Stimulated activated CD8-positive, alpha-beta memory T cell treated with anti-CD3 and anti-CD28 coated beads, Interleukin-15, amount 100 ng/mL, for 24 hours (primary cell): ENCODE measurements around the gene OR8B8.
"Not testable (repeated sequence)": the region's sequence is repeated elsewhere in the genome, so short reads cannot be mapped to it uniquely, and the experiment has no call there.

Source experiments
- DNase-seq: peaks from one replicate; pipeline ENCODE4 v3.0.0-alpha.2; 2020; ENCODE audit warnings: low read depth

The OR8B8 gene

GRCh38 chr11:124445646-124446150 lies at the start of gene OR8B8:
Gene OR8B8, minus strand, starts transcription at chr11:124445696. Its CDS starts 4,611 bp downstream, at chr11:124441085.
- DNase-seq = no peak

GRCh38 chr11:124493016-124493655 lies 47.6 kb upstream of the OR8B8 start:
- DNase-seq = no peak

GRCh38 chr11:124483422-124483821 lies 37.9 kb upstream of the OR8B8 start:
- DNase-seq = no peak

- no peak for DNase-seq
Observed at GRCh38 chr11:124482362-124483147, 37.1 kb upstream of the OR8B8 start.

- no peak for DNase-seq
Observed at GRCh38 chr11:124481365-124482323, 36.1 kb upstream of the OR8B8 start.

- DNase-seq = no peak
Observed at GRCh38 chr11:124479561-124479960, 34.1 kb upstream of the OR8B8 start.

- no peak for DNase-seq
Observed at GRCh38 chr11:124475265-124475664, 29.8 kb upstream of the OR8B8 start.

- DNase-seq = no peak
Observed at GRCh38 chr11:124474779-124475178, 29.3 kb upstream of the OR8B8 start.

GRCh38 chr11:124474079-124474478 lies 28.6 kb upstream of the OR8B8 start:
- DNase-seq = no peak

GRCh38 chr11:124473476-124473875 lies 28.0 kb upstream of the OR8B8 start:
- no peak for DNase-seq

GRCh38 chr11:124470561-124471227 lies 25.2 kb upstream of the OR8B8 start:
- DNase-seq = no peak

GRCh38 chr11:124467381-124467927 lies 22.0 kb upstream of the OR8B8 start:
- no peak for DNase-seq

GRCh38 chr11:124465368-124465767 lies 19.9 kb upstream of the OR8B8 start:
- DNase-seq = no peak

- DNase-seq = no peak
Observed at GRCh38 chr11:124463990-124464389, 18.5 kb upstream of the OR8B8 start.

- no peak for DNase-seq
Observed at GRCh38 chr11:124463324-124463723, 17.8 kb upstream of the OR8B8 start.

GRCh38 chr11:124460459-124460858 lies 15.0 kb upstream of the OR8B8 start:
- no peak for DNase-seq

- not testable (repeated sequence) for DNase-seq
Observed at GRCh38 chr11:124459379-124459778, 13.9 kb upstream of the OR8B8 start.

- DNase-seq = no peak
Observed at GRCh38 chr11:124454552-124454951, 9.1 kb upstream of the OR8B8 start.

GRCh38 chr11:124446916-124447315 lies 1.4 kb upstream of the OR8B8 start:
- no peak for DNase-seq

GRCh38 chr11:124442847-124443246 lies 2.6 kb downstream of the OR8B8 start:
- DNase-seq = no peak

GRCh38 chr11:124442442-124442841 lies 3.1 kb downstream of the OR8B8 start:
- DNase-seq = no peak
